Testis (tissue), 3 donors: ENCODE data around the gene PI4KA. TPM values are rescaled to one million over a fixed set of nuclear protein-coding genes. Genes with fewer than 3 reads are reported as not detected.

Experiments used
- DNase-seq: peaks from one replicate; pipeline ENCODE4 v3.0.0-alpha.2; 2019
- H3K27ac ChIP-seq, 2 donors: fragments of 200-600 bp; sonication (generic); one replicate each; pipeline ENCODE4 v1.5.1; 2019
- H3K27me3 ChIP-seq: fragments of 200-600 bp; sonication (generic); one replicate; pipeline ENCODE4 v1.5.1; 2019
- H3K36me3 ChIP-seq: fragments of 200-600 bp; sonication (generic); one replicate; pipeline ENCODE4 v1.5.1; 2017; ENCODE audit warnings: low read depth; ENCODE audit errors: missing control alignments
- H3K4me1 ChIP-seq: fragments of 200-600 bp; sonication (generic); one replicate; pipeline ENCODE4 v1.5.1; 2019
- H3K4me3 ChIP-seq, 2 donors: fragments of 200-600 bp; sonication (generic); one replicate each; pipeline ENCODE4 v1.5.1; 2017 to 2019
- H3K9me3 ChIP-seq: fragments of 200-600 bp; sonication (generic); one replicate; pipeline ENCODE4 v1.5.1; 2017
- POLR2A ChIP-seq: fragments of 450-650 bp; IDR thresholded peaks from one replicate; pipeline ENCODE4 v1.6.1; 2017; ENCODE audit warnings: antibody characterized with exemption, mild to moderate bottlenecking, moderate library complexity
- WGBS, 2 donors: methylation state at CpG; one replicate each; pipeline ENCODE4 v1.1.5; 2018; 5-methylcytosine and 5-hydroxymethylcytosine counted together
- intact Hi-C: fragments of 100-400 bp; cut with DNase I; formaldehyde crosslinking; loops from one replicate; pipeline ENCODE4 v1.15.1; 2023; ENCODE audit warnings: low total_unique reads
- polyA plus RNA-seq: library from polyadenylated mRNA; stranded (reverse); fragments of 350-450 nt; fragmentation: Illumina TruSeq; extraction: RNeasy Lipid Tissue Mini Kit (QIAGEN cat#74804); gene quantifications from one replicate; pipeline ENCODE4 v1.2.3, GENCODE V29; 2014; ENCODE audit warnings: low read depth, low replicate concordance; ENCODE audit not compliant: insufficient read depth
- total RNA-seq, 2 donors: library from RNA; depleted of rRNA; stranded (reverse); fragments of >200 nt; gene quantifications; one replicate each; pipeline ENCODE4 v1.2.3, GENCODE V29; 2016
- TF ChIP-seq, protein P1 (sequence below), 3 experiments: fragments of 450-650 bp in 2 of 3; fragments of 200-600 bp in 1 of 3; sonication (generic) in 1 of 3; IDR thresholded peaks; one replicate each; pipeline ENCODE4 v1.5.1; 2016 to 2019; ENCODE audit warnings: antibody characterized with exemption in 3 of 3, mild to moderate bottlenecking in 2 of 3, moderate library complexity in 1 of 3

Gene PI4KA
- total and polyA plus RNA-seq, 3 donors from 2014 or later: 124 to 196 (median 140) TPM

DNA sequence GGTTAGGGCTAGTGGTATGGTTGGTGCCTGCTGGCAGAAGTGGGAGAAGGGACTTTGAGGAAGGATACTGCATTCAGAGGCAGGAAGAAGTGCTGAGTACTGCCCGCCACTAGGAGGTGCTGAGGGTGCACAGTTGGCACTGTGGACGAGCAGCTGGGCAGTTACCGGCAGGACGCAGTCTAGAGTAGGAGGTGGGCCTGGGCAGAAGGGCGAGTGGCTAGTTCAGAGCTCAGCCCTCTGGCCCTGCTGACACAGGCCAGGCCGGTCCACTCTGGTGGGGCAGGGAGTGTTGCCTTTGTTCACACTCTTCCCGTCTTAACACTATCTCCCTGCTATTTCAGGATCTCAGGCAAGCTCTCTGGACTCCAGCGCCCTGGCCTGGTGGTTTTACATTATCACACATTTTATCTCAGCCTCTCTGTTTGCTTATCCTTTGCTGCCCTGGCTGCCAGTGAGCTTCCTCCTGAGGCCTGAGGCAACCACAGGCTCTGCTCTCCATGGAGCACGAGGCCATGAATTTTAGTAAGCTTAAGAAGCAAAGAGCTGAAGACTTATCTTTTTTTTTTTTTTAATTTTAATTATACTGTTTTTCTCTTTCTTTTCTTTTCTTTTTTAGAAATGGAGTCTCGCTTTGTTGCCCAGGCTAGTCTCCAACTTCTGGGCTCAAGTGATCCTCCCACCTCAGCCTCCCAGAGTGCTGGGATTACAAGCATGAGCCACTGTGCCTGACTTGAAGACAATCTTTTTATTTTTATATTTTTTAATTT lies 27.1 kb upstream of the PI4KA start:
- H3K4me1 ChIP-seq: peaks cover 3% of the 10 kb centered on the region
- TF ChIP-seq, protein P1, sequence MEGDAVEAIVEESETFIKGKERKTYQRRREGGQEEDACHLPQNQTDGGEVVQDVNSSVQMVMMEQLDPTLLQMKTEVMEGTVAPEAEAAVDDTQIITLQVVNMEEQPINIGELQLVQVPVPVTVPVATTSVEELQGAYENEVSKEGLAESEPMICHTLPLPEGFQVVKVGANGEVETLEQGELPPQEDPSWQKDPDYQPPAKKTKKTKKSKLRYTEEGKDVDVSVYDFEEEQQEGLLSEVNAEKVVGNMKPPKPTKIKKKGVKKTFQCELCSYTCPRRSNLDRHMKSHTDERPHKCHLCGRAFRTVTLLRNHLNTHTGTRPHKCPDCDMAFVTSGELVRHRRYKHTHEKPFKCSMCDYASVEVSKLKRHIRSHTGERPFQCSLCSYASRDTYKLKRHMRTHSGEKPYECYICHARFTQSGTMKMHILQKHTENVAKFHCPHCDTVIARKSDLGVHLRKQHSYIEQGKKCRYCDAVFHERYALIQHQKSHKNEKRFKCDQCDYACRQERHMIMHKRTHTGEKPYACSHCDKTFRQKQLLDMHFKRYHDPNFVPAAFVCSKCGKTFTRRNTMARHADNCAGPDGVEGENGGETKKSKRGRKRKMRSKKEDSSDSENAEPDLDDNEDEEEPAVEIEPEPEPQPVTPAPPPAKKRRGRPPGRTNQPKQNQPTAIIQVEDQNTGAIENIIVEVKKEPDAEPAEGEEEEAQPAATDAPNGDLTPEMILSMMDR (IDR thresholded peaks at IDR 0.05): peak; percentile 71 to 80 (median 78)
- no peak for TF ChIP-seq POLR2A
- H3K27me3 ChIP-seq: no peaks in the 10 kb centered on the region
- peak; percentile 86 for DNase-seq
- no peak overlapping the region for H3K27ac ChIP-seq
- no peaks in the 10 kb centered on the region for H3K9me3 ChIP-seq
- intact Hi-C loops: no loop called here
- H3K4me3 ChIP-seq: no peak overlapping the region
- H3K36me3 ChIP-seq: no peaks in the 10 kb centered on the region
- WGBS, 2 donors: 46 to 58% methylated on average over 10 of the region's 10 CpGs

DNA sequence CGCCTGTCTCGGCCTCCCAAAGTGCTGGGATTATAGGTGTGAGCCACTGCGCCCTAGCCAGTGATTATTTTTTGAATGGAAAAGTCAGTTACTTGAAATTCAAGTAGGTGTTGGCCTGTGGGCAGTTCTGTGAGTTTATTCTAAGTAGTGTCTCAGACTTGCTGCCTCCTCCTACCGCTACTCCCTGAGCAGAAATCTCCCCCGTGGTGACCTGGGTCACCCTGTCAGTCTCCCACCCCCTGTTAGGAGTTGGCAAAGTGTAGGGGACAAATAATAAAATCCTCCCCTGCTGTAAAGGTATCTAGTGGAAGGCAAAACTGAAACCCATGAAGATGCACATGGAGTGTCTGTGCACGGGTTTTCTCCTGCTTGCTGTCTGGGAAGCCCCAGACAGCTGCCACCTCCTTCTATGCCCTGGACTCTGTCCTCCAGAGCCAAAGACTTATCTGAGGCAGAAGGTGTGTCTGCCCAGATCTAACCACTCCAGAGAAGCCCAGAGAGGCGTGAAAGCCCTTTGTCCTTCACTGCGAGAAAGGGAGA lies 26.5 kb upstream of the PI4KA start:
- Histone ChIP-seq H3K27ac (no peak overlapping the region), H3K4me3 (no peak overlapping the region), H3K4me1 (peaks cover 3% of the 10 kb centered on the region), H3K9me3 (no peaks in the 10 kb centered on the region), H3K27me3 (no peaks in the 10 kb centered on the region), H3K36me3 (no peaks in the 10 kb centered on the region)
- TF ChIP-seq POLR2A: no peak
- TF ChIP-seq, protein P1 (IDR thresholded peaks at IDR 0.05): no peak
- no peak for DNase-seq
- 72 to 80% methylated on average over 8 of the region's 8 CpGs for WGBS, 2 donors
- intact Hi-C loops: no loop called here

DNA sequence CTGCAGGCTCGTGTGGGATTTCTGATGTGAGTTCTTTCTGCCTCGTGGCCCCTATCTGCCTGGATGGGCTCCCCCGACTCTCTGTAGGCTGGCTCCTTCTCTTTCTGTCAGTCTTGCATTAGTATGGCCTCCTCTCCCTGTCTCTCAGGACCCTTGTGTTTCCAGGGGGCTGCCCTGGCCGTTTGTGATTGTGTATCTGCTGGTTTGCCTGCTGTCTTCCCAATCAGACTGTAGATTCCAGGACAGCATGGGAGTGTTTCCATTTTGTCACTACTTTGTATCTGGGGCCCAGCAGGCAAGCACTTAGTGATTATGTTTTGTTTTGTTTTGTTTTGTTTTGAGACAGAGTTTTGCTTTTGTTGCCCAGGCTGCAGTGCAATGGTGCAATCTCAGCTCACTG lies 25.8 kb upstream of the PI4KA start:
- Histone ChIP-seq H3K4me3 (no peak overlapping the region), H3K4me1 (peaks cover 3% of the 10 kb centered on the region), H3K27me3 (no peaks in the 10 kb centered on the region), H3K27ac (no peak overlapping the region), H3K9me3 (no peaks in the 10 kb centered on the region), H3K36me3 (no peaks in the 10 kb centered on the region)
- TF ChIP-seq POLR2A: no peak
- TF ChIP-seq, protein P1 (IDR thresholded peaks at IDR 0.05): no peak
- no peak for DNase-seq
- WGBS, 2 donors: 71 to 74% methylated on average over 4 of the region's 4 CpGs
- intact Hi-C loops: no loop called here

DNA sequence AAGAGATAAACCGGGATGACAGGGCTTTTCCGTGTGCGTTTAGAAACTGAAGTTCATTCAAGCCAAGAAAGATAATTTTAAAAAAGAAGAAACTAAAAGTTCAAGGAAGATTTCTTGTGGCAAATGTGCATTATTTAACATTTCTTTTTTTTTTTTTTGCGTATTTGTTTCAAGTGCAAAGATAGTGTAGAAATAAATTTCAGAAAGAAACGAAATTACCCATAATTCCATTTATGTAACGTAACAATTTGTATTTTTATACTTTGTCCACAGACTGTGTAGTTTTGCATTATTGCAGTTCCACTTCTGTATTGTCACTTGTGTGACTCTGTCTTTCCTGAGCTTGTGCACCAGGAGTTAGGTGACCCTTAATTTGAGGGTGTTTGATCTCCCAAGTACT lies 24.2 kb upstream of the PI4KA start:
- H3K9me3 ChIP-seq: no peaks in the 10 kb centered on the region
- WGBS, 2 donors: 80 to 82% methylated on average over 6 of the region's 6 CpGs
- no peaks in the 10 kb centered on the region for H3K36me3 ChIP-seq
- intact Hi-C loops: no loop called here
- H3K4me3 ChIP-seq: no peak overlapping the region
- peaks cover 3% of the 10 kb centered on the region for H3K4me1 ChIP-seq
- TF ChIP-seq POLR2A: no peak
- TF ChIP-seq, protein P1 (IDR thresholded peaks at IDR 0.05): no peak
- DNase-seq: no peak
- no peak overlapping the region for H3K27ac ChIP-seq
- H3K27me3 ChIP-seq: no peaks in the 10 kb centered on the region
